K562 (cell line): ENCODE measurements around the gene MARCKSL1. TPM values are rescaled to one million over a fixed set of nuclear protein-coding genes. Genes with fewer than 3 reads are reported as not detected.

Experiments used
- CREM ChIP-seq: IDR thresholded peaks from 2 replicates; pipeline ENCODE4 v1.6.1; 2014; ENCODE audit warnings: antibody characterized with exemption, low read depth
- ELF4 ChIP-seq: fragments of 450-650 bp; formaldehyde crosslinking; IDR thresholded peaks from 2 replicates; pipeline ENCODE4 v1.4.0; 2022; ENCODE audit warnings: missing genetic modification characterization
- HIVEP1 ChIP-seq: fragments of 250-450 bp; sonication (Bioruptor Pico); IDR thresholded peaks from 2 replicates; pipeline ENCODE4 v1.4.0; 2020; ENCODE audit warnings: mild to moderate bottlenecking
- JUN ChIP-seq, 2 experiments: sonication (generic) in 1 of 2; formaldehyde crosslinking in 1 of 2; IDR thresholded peaks; 2 replicates each; pipeline versions ENCODE4 v1.6.1 to v1.8.0; 2012 to 2022; ENCODE audit warnings: borderline replicate concordance in 2 of 2, mild to moderate bottlenecking in 2 of 2, improper control_type of control experiment in 1 of 2, low read depth in 1 of 2, low read length in 1 of 2, missing genetic modification reagents in 1 of 2
- KAT7 ChIP-seq: sonication (generic); formaldehyde crosslinking; IDR thresholded peaks from 2 replicates; pipeline ENCODE4 v1.8.0; 2022; ENCODE audit warnings: missing genetic modification reagents, mild to moderate bottlenecking, borderline replicate concordance
- NEUROD1 ChIP-seq: fragments of 150-350 bp; IDR thresholded peaks from 2 replicates; pipeline ENCODE4 v1.6.1; 2014; ENCODE audit warnings: borderline replicate concordance, low read length, low read depth; ENCODE audit not compliant: partially characterized antibody
- OTX1 ChIP-seq: fragments of 450-650 bp; formaldehyde crosslinking; IDR thresholded peaks from 2 replicates; pipeline ENCODE4 v1.4.0; 2022; ENCODE audit warnings: mild to moderate bottlenecking
- POLR3A ChIP-seq: IDR thresholded peaks from 2 replicates; pipeline ENCODE4 v1.6.1; 2011; ENCODE audit warnings: borderline replicate concordance, mild to moderate bottlenecking, moderate library complexity; ENCODE audit not compliant: insufficient read length, insufficient read depth; ENCODE audit errors: extremely low read depth
- PTBP1 ChIP-seq: fragments of 200-400 bp; formaldehyde crosslinking; IDR thresholded peaks from 2 replicates; pipeline ENCODE4 v1.6.1; 2017; ENCODE audit warnings: low read depth, low read length
- WHSC1 ChIP-seq: IDR thresholded peaks from one replicate; pipeline ENCODE4 v1.6.1; 2012; ENCODE audit warnings: low read length, control low read depth, inconsistent platforms
- XRCC3 ChIP-seq: fragments of 450-650 bp; IDR thresholded peaks from 2 replicates; pipeline ENCODE4 v1.6.1; 2017; ENCODE audit warnings: mild to moderate bottlenecking, moderate library complexity
- ZBTB17 ChIP-seq: fragments of 450-650 bp; formaldehyde crosslinking; IDR thresholded peaks from 2 replicates; pipeline ENCODE4 v1.4.0; 2020; ENCODE audit warnings: mild to moderate bottlenecking
- ZNF217 ChIP-seq: sonication (generic); formaldehyde crosslinking; IDR thresholded peaks from 2 replicates; pipeline ENCODE4 v1.8.0; 2022; ENCODE audit warnings: mild to moderate bottlenecking, missing genetic modification reagents
- ZSCAN29 ChIP-seq: fragments of 450-650 bp; IDR thresholded peaks from 2 replicates; pipeline ENCODE4 v1.6.1; 2017
- polyA plus RNA-seq, 8 experiments: library from polyadenylated mRNA; depleted of rRNA in 4 of 8; stranded (reverse) in 5 of 8; unstranded in 3 of 8; fragments of >200 nt; fragmentation: Nextera tagmentation in 2 of 8; fragmentation: Illumina TruSeq in 1 of 8; extraction: Ambion mirVana in 2 of 8; extraction: Trizol in 1 of 8; gene quantifications; 2 replicates each; pipeline versions ENCODE4 v1.2.1 to v1.2.3, GENCODE V29; 2011 to 2014; ENCODE audit warnings: inconsistent platforms in 1 of 8, missing spikeins in 1 of 8
- total RNA-seq, 7 experiments: library from RNA; depleted of rRNA in 6 of 7; stranded (reverse); fragments of >200 nt in 6 of 7; fragmentation: Illumina TruSeq in 2 of 7; extraction: Trizol in 2 of 7; gene quantifications; 2 replicates each; pipeline versions ENCODE4 v1.2.1 to v1.2.3, GENCODE V29; 2011 to 2021; ENCODE audit warnings: low replicate concordance in 1 of 7
- TF ChIP-seq, protein P1 (sequence below): fragments of 150-350 bp; IDR thresholded peaks from 2 replicates; pipeline ENCODE4 v1.6.1; 2014; ENCODE audit warnings: low read depth, mild to moderate bottlenecking, low read length, borderline replicate concordance
- TF ChIP-seq, protein P2 (sequence below): fragments of 250-450 bp; sonication (Bioruptor Pico); IDR thresholded peaks from 2 replicates; pipeline ENCODE4 v1.4.0; 2020; ENCODE audit warnings: borderline replicate concordance

MARCKSL1 gene
- total and polyA plus RNA-seq, 9 of the 15 experiments (the other 6 are each of a cell fraction or from before 2014, with no cell fraction given), result 14.7 to 325 (median 155) TPM

DNA sequence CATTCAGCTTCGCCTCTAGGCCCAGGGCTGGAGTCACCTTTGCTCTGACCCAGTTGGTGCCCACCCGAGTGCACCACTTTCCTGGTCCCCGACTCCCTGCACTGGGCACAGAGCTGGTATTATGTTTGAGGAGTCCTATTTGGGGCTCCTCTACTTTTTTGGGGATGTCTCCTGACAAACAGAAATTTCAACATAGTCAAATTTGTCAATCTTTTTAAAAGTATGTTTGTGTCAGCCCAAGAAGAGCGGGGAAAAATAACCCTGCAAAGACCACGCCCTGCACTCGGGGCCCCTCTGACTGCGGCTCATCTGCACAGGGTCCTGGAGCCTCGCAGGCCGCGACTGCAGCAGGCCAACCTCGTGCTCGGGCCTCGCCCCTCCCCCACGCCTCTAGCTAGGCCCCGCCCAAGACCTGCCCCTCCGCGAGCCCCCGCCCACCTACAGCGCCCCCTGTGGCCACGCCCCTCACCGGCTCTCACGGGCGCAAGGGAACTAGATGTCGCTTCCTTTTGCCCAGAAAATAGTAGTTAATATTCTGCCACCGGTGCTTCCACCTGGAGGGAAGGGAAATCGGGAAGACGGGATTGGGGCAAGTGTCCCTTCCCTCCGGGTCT, 14.9 kb upstream of the MARCKSL1 start (continued):
- no peak for TF ChIP-seq WHSC1
- TF ChIP-seq ZSCAN29, result no peak
- no peak for TF ChIP-seq KAT7 (CRISPR knock-in tag)
- TF ChIP-seq POLR3A, result no peak
- TF ChIP-seq NEUROD1, result no peak
- TF ChIP-seq, protein P1, sequence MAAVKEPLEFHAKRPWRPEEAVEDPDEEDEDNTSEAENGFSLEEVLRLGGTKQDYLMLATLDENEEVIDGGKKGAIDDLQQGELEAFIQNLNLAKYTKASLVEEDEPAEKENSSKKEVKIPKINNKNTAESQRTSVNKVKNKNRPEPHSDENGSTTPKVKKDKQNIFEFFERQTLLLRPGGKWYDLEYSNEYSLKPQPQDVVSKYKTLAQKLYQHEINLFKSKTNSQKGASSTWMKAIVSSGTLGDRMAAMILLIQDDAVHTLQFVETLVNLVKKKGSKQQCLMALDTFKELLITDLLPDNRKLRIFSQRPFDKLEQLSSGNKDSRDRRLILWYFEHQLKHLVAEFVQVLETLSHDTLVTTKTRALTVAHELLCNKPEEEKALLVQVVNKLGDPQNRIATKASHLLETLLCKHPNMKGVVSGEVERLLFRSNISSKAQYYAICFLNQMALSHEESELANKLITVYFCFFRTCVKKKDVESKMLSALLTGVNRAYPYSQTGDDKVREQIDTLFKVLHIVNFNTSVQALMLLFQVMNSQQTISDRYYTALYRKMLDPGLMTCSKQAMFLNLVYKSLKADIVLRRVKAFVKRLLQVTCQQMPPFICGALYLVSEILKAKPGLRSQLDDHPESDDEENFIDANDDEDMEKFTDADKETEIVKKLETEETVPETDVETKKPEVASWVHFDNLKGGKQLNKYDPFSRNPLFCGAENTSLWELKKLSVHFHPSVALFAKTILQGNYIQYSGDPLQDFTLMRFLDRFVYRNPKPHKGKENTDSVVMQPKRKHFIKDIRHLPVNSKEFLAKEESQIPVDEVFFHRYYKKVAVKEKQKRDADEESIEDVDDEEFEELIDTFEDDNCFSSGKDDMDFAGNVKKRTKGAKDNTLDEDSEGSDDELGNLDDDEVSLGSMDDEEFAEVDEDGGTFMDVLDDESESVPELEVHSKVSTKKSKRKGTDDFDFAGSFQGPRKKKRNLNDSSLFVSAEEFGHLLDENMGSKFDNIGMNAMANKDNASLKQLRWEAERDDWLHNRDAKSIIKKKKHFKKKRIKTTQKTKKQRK, result no peak
- TF ChIP-seq PTBP1, result 0 out of 2 replicates have a peak, but pooled peaks have one; percentile 45
- TF ChIP-seq OTX1 (CRISPR knock-in tag), result 0 out of 2 replicates have a peak, but pooled peaks have one; percentile 44
- TF ChIP-seq ZBTB17, result peak; percentile 64; the same call in 1 of the 2 replicates
- peak; percentile 81 for TF ChIP-seq HIVEP1 (CRISPR knock-in tag)
- TF ChIP-seq, protein P2, sequence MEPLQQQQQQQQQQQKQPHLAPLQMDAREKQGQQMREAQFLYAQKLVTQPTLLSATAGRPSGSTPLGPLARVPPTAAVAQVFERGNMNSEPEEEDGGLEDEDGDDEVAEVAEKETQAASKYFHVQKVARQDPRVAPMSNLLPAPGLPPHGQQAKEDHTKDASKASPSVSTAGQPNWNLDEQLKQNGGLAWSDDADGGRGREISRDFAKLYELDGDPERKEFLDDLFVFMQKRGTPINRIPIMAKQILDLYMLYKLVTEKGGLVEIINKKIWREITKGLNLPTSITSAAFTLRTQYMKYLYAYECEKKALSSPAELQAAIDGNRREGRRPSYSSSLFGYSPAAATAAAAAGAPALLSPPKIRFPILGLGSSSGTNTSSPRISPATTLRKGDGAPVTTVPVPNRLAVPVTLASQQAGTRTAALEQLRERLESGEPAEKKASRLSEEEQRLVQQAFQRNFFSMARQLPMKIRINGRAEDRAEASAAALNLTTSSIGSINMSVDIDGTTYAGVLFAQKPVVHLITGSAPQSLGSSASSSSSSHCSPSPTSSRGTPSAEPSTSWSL (CRISPR knock-in tag), result peak; percentile 27; the same call in 1 of the 2 replicates
- TF ChIP-seq ELF4 (CRISPR knock-in tag), result 0 out of 2 replicates have a peak, but pooled peaks have one; percentile 51
- TF ChIP-seq CREM, result peak; percentile 41; the same call in 1 of the 2 replicates
- TF ChIP-seq JUN (IDR thresholded peaks at IDR 0.05; ENCODE audit: borderline replicate concordance, low read depth, low read length), result peak; percentile 60; the same call in 1 of the 2 replicates
- no peak for TF ChIP-seq JUN (CRISPR knock-in tag; IDR thresholded peaks at IDR 0.05; ENCODE audit: borderline replicate concordance)
- no peak for TF ChIP-seq ZNF217
- no peak for TF ChIP-seq XRCC3
- TF ChIP-seq, all 486 proteins: peak for 169
